Omental fat pad (tissue), 4 donors: ENCODE measurements around the gene CDH22. TPM values are rescaled to one million over a fixed set of nuclear protein-coding genes. Genes with fewer than 3 reads are reported as not detected.

Experiments
- ATAC-seq: fragments of 150-250 bp; one replicate; pipeline ENCODE4 v1.9.1; 2016; ENCODE audit warnings: mild to moderate bottlenecking, moderate library complexity; ENCODE audit not compliant: low FRiP score
- DNase-seq: peaks from one replicate; pipeline ENCODE4 v3.0.0-alpha.2; 2019; ENCODE audit warnings: low spot score
- CTCF ChIP-seq, 3 donors: fragments of 450-650 bp; IDR thresholded peaks; one replicate each; pipeline ENCODE4 v1.5.1; 2016 to 2017; ENCODE audit warnings: antibody characterized with exemption in 3 of 3, mild to moderate bottlenecking in 3 of 3, moderate library complexity in 2 of 3
- total RNA-seq, 4 donors: library from RNA; depleted of rRNA; stranded (reverse); fragments of >200 nt; gene quantifications; one replicate each; pipeline ENCODE4 v1.1.0, GENCODE V29; 2016

Gene CDH22
- total RNA-seq, 4 donors from 2014 or later, result 0.24 to 0.46 (median 0.31) TPM

GRCh38 chr20:46333161-46333991 lies 25.1 kb upstream of the CDH22 start:
- no peak for ATAC-seq
- no peak for TF ChIP-seq CTCF (IDR thresholded peaks at IDR 0.05)
- DNase-seq, result no peak

GRCh38 chr20:46332373-46333160 lies 24.3 kb upstream of the CDH22 start:
- ATAC-seq (no peak), DNase-seq (no peak)
- TF ChIP-seq CTCF (IDR thresholded peaks at IDR 0.05), result no peak

- ATAC-seq, result no peak
- no peak for TF ChIP-seq CTCF (IDR thresholded peaks at IDR 0.05)
- no peak for DNase-seq
Observed at GRCh38 chr20:46331611-46332361, 23.5 kb upstream of the CDH22 start.

- TF ChIP-seq CTCF (IDR thresholded peaks at IDR 0.05), result no peak
- ATAC-seq, result no peak
- DNase-seq, result no peak
Observed at GRCh38 chr20:46330831-46331371, 22.6 kb upstream of the CDH22 start.

GRCh38 chr20:46330072-46330763 lies 21.9 kb upstream of the CDH22 start:
- TF ChIP-seq CTCF (IDR thresholded peaks at IDR 0.05), result no peak
- ATAC-seq (no peak), DNase-seq (no peak)

GRCh38 chr20:46328200-46328882 lies 20.0 kb upstream of the CDH22 start:
- TF ChIP-seq CTCF (IDR thresholded peaks at IDR 0.05), result no peak
- no peak for DNase-seq
- ATAC-seq, result no peak
